Heart right ventricle (tissue), 16 donors: ENCODE data around the gene ZNF609. TPM values are rescaled to one million over a fixed set of nuclear protein-coding genes. Genes with fewer than 3 reads are reported as not detected.

Experiments
- ATAC-seq, 8 donors: fragments of 200-7000 bp; cut with Tn5 transposase; one replicate each; pipeline ENCODE4 v1.9.1; 2020; ENCODE audit warnings: mild to moderate bottlenecking in 8 of 8, moderate library complexity in 8 of 8, moderate number of reproducible peaks in 1 of 8
- DNase-seq, 2 donors: peaks; one replicate each; pipeline ENCODE4 v3.0.0-alpha.2; 2020
- H3K27ac ChIP-seq, 10 donors: fragments of 200-600 bp; sonication (generic) in 2 of 10; one replicate each; pipeline versions ENCODE4 v1.5.0 to v1.8.0; 2020 to 2022; ENCODE audit warnings: mild to moderate bottlenecking in 3 of 10
- H3K27me3 ChIP-seq, 7 donors: fragments of 200-600 bp; one replicate each; pipeline ENCODE4 v1.8.0; 2021 to 2022; ENCODE audit warnings: mild to moderate bottlenecking in 2 of 7
- H3K36me3 ChIP-seq, 9 donors: fragments of 200-600 bp; sonication (generic) in 1 of 9; one replicate each; pipeline versions ENCODE4 v1.5.0 to v1.8.0; 2020 to 2022; ENCODE audit warnings: mild to moderate bottlenecking in 2 of 9
- H3K4me1 ChIP-seq, 9 donors: fragments of 200-600 bp; sonication (generic) in 1 of 9; one replicate each; pipeline versions ENCODE4 v1.5.0 to v1.8.0; 2020 to 2022; ENCODE audit warnings: mild to moderate bottlenecking in 4 of 9
- H3K4me3 ChIP-seq, 10 donors: fragments of 200-600 bp; sonication (generic) in 2 of 10; one replicate each; pipeline versions ENCODE4 v1.5.0 to v1.8.0; 2020 to 2022; ENCODE audit warnings: mild to moderate bottlenecking in 7 of 10, moderate library complexity in 2 of 10
- H3K9me3 ChIP-seq, 11 donors: fragments of 200-600 bp in 10 of 11; sonication (generic) in 2 of 11; one replicate each; pipeline versions ENCODE4 v1.5.0 to v1.8.0; 2013 to 2022; ENCODE audit warnings: mild to moderate bottlenecking in 2 of 11, control low read depth in 1 of 11, moderate library complexity in 1 of 11
- WGBS, 2 donors: extraction: QIAGEN DNeasy Blood & Tissue Kit; methylation state at CpG; one replicate each; pipeline ENCODE4 v1.1.7; 2013; ENCODE audit warnings: inconsistent platforms in 1 of 2; 5-methylcytosine and 5-hydroxymethylcytosine counted together
- intact Hi-C, 10 donors: fragments of 100-400 bp; cut with DNase I; formaldehyde crosslinking; loops; one replicate each; pipeline versions ENCODE4 v1.11.1 to v1.14.2; 2022
- polyA plus RNA-seq, 2 donors: library from polyadenylated mRNA; stranded (reverse); fragments of 200-250 nt; gene quantifications; one replicate each; pipeline ENCODE4 v1.2.3, GENCODE V29; 2013
- total RNA-seq, 10 donors: library from RNA; stranded (reverse); fragmentation: NEBNext Ultra II Directional in 3 of 10; extraction: Animal tissue kit (Norgen Biotek cat#: 25700) in 3 of 10; gene quantifications; one replicate each; pipeline versions ENCODE4 v1.2.1 to v1.2.4, GENCODE V29; 2021 to 2023
- TF ChIP-seq, protein P1 (sequence below), 9 donors: fragments of 200-600 bp; sonication (generic) in 2 of 9; IDR thresholded peaks; one replicate each; pipeline versions ENCODE4 v1.5.0 to v1.8.0; 2021 to 2022; ENCODE audit warnings: antibody characterized with exemption in 9 of 9, mild to moderate bottlenecking in 5 of 9, moderate library complexity in 1 of 9
- donor health status: Arrhythmogenic right ventricular cardiomyopathy.
- donor health status: ischemic (EF 13 %, LVEDD 7.1; RV severe dilation, severe dysfunction).
- donor health status: healthy with polysubstance abuse.
- donor health status: DM: no; HTN: yes; CAD: no.
- donor health status: DM: no; HTN: no; CAD: no.
- donor health status: ischemic (EF 25% LVEDD 6.9; RV normal size, moderate dysfunction).
- donor health status: ischemic (EF 25% LVEDD 5.7; RV mildly dilated, moderate dysfunction).
- donor health status: healthy.
- donor health status: DM: yes; HTN: yes; CAD: no.
- donor health status: Ischemic cardiomyopathy.
- donor health status: ischemic (EF 35%, LVEDD 5.7; RV mildly dilated, moderate dysfunction).
- donor health status: nonischemic (EF 11% LVEDD 7.7; RV severe dilation, severe dysfunction).
- donor health status: DM: yes; HTN: yes; CAD: no.
- donor health status: PGD.
- donor health status: ischemic (EF 29% LVEDD 5.4; RV normal size, mild dysfunction).
- donor health status: nonischemic (EF 23%, LVEDD 6.1; RV moderate dilation, normal function).

ZNF609 gene
- total and polyA plus RNA-seq, 12 donors = 4.0 to 19.2 (median 15.8) TPM

DNA sequence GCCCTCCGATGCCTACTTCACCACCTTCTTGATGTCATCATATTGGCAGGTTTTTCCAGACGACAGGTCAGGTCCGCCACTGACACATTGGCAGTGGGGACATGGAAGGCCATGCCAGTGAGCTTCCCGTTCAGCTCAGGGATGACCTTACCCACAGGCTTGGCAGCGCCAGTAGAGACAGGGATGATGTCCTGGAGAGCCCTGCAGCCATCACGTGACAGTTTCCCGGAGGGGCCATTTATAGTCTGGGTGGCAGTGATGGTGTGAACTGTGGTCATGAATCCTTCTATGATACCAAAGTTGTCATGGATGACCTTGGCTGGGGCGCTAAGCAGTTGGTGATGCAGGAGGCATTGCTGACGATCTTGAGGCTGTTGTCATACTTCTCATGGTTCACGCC is 68.5 kb downstream of the ZNF609 start:
- peak in 1 of 8 donors; percentile 62 for ATAC-seq
- Histone ChIP-seq H3K4me1 (peaks cover 0 to 31% (median 0%) of the 10 kb centered on the region in 9 donors), H3K9me3 (peaks cover 0 to 3% (median 0%) of the 10 kb centered on the region in 11 donors), H3K27me3 (no peaks in the 10 kb centered on the region), H3K4me3 (no peak overlapping the region), H3K36me3 (peaks cover 0 to 9% (median 0%) of the 10 kb centered on the region in 9 donors), H3K27ac (no peak overlapping the region)
- TF ChIP-seq, protein P1, sequence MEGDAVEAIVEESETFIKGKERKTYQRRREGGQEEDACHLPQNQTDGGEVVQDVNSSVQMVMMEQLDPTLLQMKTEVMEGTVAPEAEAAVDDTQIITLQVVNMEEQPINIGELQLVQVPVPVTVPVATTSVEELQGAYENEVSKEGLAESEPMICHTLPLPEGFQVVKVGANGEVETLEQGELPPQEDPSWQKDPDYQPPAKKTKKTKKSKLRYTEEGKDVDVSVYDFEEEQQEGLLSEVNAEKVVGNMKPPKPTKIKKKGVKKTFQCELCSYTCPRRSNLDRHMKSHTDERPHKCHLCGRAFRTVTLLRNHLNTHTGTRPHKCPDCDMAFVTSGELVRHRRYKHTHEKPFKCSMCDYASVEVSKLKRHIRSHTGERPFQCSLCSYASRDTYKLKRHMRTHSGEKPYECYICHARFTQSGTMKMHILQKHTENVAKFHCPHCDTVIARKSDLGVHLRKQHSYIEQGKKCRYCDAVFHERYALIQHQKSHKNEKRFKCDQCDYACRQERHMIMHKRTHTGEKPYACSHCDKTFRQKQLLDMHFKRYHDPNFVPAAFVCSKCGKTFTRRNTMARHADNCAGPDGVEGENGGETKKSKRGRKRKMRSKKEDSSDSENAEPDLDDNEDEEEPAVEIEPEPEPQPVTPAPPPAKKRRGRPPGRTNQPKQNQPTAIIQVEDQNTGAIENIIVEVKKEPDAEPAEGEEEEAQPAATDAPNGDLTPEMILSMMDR (IDR thresholded peaks at IDR 0.05) = no peak
- intact Hi-C loops = no loop called here
- DNase-seq = no peak
- WGBS, 2 donors = 94 to 96% methylated on average over 10 of the region's 10 CpGs

DNA sequence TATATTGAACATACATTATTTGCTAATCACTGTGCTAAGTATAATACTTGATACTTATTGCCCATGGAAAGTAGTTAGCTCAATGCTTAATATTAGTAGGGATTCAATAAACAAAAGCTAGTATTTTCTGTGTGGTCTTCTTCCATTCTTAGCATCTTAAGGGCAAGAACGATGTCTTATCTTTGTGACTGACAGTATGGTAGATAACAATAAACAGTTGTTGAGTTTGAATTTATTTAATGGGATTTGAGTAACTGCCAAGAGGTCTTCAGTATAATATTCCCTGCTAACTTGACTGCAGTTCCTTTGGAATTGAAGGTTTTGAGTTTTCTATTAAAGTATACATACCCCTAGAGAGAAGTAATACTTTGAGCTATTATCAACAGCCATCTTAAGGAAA is 70.1 kb downstream of the ZNF609 start:
- peaks cover 0 to 34% (median 2%) of the 10 kb centered on the region in 9 donors for H3K4me1 ChIP-seq
- H3K9me3 ChIP-seq = no peaks in the 10 kb centered on the region
- intact Hi-C loops = no loop called here
- no peaks in the 10 kb centered on the region for H3K27me3 ChIP-seq
- H3K4me3 ChIP-seq = no peak overlapping the region
- DNase-seq (no peak), ATAC-seq (no peak)
- WGBS, 2 donors = 20 to 30% methylated on average over 1 of the region's 1 CpG
- H3K36me3 ChIP-seq = peaks cover 0 to 9% (median 0%) of the 10 kb centered on the region in 9 donors
- no peak overlapping the region for H3K27ac ChIP-seq
- TF ChIP-seq, protein P1 (IDR thresholded peaks at IDR 0.05) = no peak

DNA sequence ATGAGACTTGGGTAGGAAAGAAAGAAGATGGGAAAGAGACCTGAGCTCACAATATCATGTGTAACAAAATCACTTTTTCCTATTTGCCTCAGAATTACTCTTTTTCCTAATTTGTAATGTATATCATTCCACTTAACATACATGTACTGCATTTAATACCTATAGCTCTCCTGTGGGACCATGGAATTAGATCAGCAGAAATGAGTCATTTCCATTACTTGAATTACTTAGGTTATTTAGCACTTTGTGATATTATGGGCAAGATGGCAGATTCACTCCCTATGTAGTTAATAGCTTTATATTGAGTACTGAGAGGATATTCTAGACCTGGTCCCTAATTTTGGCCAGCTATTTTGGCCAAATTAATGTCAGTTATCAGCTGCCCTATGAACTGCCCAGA is 70.5 kb downstream of the ZNF609 start:
- Histone ChIP-seq H3K27me3 (no peaks in the 10 kb centered on the region), H3K36me3 (peaks cover 0 to 9% (median 0%) of the 10 kb centered on the region in 9 donors), H3K4me3 (no peak overlapping the region), H3K27ac (no peak overlapping the region), H3K9me3 (no peaks in the 10 kb centered on the region), H3K4me1 (peaks cover 0 to 38% (median 6%) of the 10 kb centered on the region in 9 donors)
- ATAC-seq = no peak
- TF ChIP-seq, protein P1 (IDR thresholded peaks at IDR 0.05) = no peak
- DNase-seq = no peak
- intact Hi-C loops = no loop called here

DNA sequence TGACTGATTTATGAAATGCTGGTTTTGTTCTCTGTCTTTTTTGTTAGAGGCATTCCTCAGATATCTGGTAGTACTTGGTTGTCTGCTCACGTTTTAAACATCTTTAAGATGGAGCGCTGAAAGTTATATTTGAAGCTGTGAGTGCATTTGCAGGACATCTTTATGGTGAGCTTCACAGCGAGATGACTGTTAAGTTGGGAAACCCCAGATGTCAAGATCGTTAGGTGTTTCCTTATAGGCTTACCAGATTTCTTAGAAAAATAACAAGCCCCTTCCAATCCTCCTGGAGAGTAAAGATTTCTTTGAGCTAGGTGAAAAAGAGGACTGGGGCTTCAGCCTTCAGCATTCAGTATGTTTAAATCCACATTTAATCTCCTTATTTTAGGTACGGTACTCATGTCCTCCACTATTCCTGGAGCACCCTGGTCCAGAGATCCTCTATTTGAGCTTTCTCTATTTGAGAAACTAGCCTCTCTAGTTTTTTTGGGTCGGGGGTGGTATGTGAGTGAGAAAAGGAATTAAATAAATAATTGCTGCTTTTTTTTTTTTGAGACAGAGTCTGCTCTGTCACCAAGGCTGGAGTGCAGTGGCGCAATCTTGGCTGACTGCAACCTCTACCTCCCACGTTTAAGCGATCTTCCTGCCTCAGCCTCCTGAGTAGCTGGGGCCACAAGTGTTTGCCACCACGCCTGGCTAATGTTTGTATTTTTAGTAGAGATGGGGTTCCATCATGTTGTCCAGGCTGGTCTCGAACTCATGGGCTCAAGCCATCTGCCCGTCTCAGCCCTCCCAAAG is 72.3 kb downstream of the ZNF609 start:
- ATAC-seq (no peak), DNase-seq (no peak)
- Histone ChIP-seq H3K36me3 (peaks cover 0 to 9% (median 0%) of the 10 kb centered on the region in 9 donors), H3K4me1 (peaks cover 0 to 38% (median 10%) of the 10 kb centered on the region in 9 donors), H3K27ac (no peak overlapping the region), H3K4me3 (no peak overlapping the region), H3K9me3 (no peaks in the 10 kb centered on the region), H3K27me3 (no peaks in the 10 kb centered on the region)
- intact Hi-C loops = loop anchor here in 1 of 10 donors (1.0 kb wide), 1 partner anchor 19 kb away; no protein-coding TSS in a partner anchor
- WGBS, 2 donors = 82 to 84% methylated on average over 12 of the region's 12 CpGs
- TF ChIP-seq, protein P1 (IDR thresholded peaks at IDR 0.05) = no peak
